GM23338 (cell line): ENCODE results near the gene AREL1. TPM values are rescaled to one million over a fixed set of nuclear protein-coding genes. Genes with fewer than 3 reads are reported as not detected.

ENCODE experiments used
- ATAC-seq: fragments of 200-7000 bp; cut with Tn5 transposase; 3 replicates; pipeline ENCODE4 v1.9.1; 2020
- DNase-seq: peaks from one replicate; pipeline ENCODE4 v3.0.0-alpha.2; 2015; ENCODE audit warnings: low spot score
- H2AFZ ChIP-seq: fragments of 200-600 bp; sonication (generic); 2 replicates; pipeline ENCODE4 v1.8.0; 2016; ENCODE audit warnings: antibody characterized with exemption, mild to moderate bottlenecking, moderate library complexity
- H3F3A ChIP-seq: fragments of 200-600 bp; sonication (generic); replicated peaks from 2 replicates; pipeline ENCODE4 v1.8.0; 2017; ENCODE audit warnings: antibody characterized with exemption, mixed run types, low read depth
- H3K27ac ChIP-seq: fragments of 200-600 bp; sonication (generic); 2 replicates; pipeline ENCODE4 v1.6.1; 2016; ENCODE audit warnings: low read depth
- H3K27me3 ChIP-seq: fragments of 200-600 bp; sonication (generic); 2 replicates; pipeline ENCODE4 v1.8.0; 2016; ENCODE audit warnings: mild to moderate bottlenecking, mixed run types, moderate library complexity; ENCODE audit not compliant: insufficient read depth
- H3K36me3 ChIP-seq: fragments of 200-600 bp; sonication (generic); 2 replicates; pipeline ENCODE4 v1.8.0; 2016; ENCODE audit warnings: mild to moderate bottlenecking; ENCODE audit not compliant: insufficient read depth
- H3K4me1 ChIP-seq: fragments of 200-600 bp; sonication (generic); 2 replicates; pipeline ENCODE4 v1.8.0; 2016; ENCODE audit warnings: mild to moderate bottlenecking, moderate library complexity; ENCODE audit not compliant: insufficient read depth
- H3K4me2 ChIP-seq: fragments of 200-600 bp; sonication (generic); 2 replicates; pipeline ENCODE4 v1.7.1; 2017; ENCODE audit warnings: mixed run types
- H3K4me3 ChIP-seq: fragments of 200-600 bp; sonication (generic); 2 replicates; pipeline ENCODE4 v1.6.1; 2016; ENCODE audit warnings: mixed run types
- H3K79me2 ChIP-seq: fragments of 200-600 bp; sonication (generic); replicated peaks from 2 replicates; pipeline ENCODE4 v1.8.0; 2017; ENCODE audit warnings: mild to moderate bottlenecking; ENCODE audit not compliant: insufficient read depth
- H3K9me2 ChIP-seq: fragments of 200-600 bp; sonication (generic); 2 replicates; pipeline ENCODE4 v1.8.0; 2017; ENCODE audit not compliant: insufficient read depth
- H4K20me1 ChIP-seq: fragments of 200-600 bp; sonication (generic); replicated peaks from 2 replicates; pipeline ENCODE4 v1.8.0; 2017; ENCODE audit warnings: mild to moderate bottlenecking; ENCODE audit not compliant: insufficient read depth
- H3K27ac Mint-ChIP-seq: 2 replicates; pipeline ENCODE4 v1.8.0; 2020; ENCODE audit warnings: inconsistent platforms, mild to moderate bottlenecking, moderate library complexity, mixed read lengths
- H3K27me3 Mint-ChIP-seq: 3 replicates; pipeline ENCODE4 v1.8.0; 2022; ENCODE audit warnings: low read depth, mild to moderate bottlenecking, moderate library complexity, mixed read lengths, inconsistent platforms; ENCODE audit not compliant: insufficient read depth, poor library complexity
- H3K36me3 Mint-ChIP-seq: 3 replicates; pipeline ENCODE4 v1.8.0; 2021; ENCODE audit warnings: low read depth, mild to moderate bottlenecking, inconsistent platforms, moderate library complexity, mixed read lengths
- H3K4me1 Mint-ChIP-seq: 3 replicates; pipeline ENCODE4 v1.8.0; 2020; ENCODE audit warnings: mild to moderate bottlenecking, inconsistent platforms, mixed read lengths
- H3K4me3 Mint-ChIP-seq: 3 replicates; pipeline ENCODE4 v1.8.0; 2021; ENCODE audit warnings: moderate library complexity, mild to moderate bottlenecking, inconsistent platforms, mixed read lengths
- H3K9me3 Mint-ChIP-seq: 3 replicates; pipeline ENCODE4 v1.8.0; 2020; ENCODE audit warnings: moderate library complexity, mild to moderate bottlenecking, inconsistent platforms, mixed read lengths
- CREB1 ChIP-seq: fragments of 250-450 bp; sonication (Bioruptor Pico); IDR thresholded peaks from 2 replicates; pipeline ENCODE4 v1.5.0; 2020; ENCODE audit warnings: low read depth, mild to moderate bottlenecking, moderate library complexity
- ETS1 ChIP-seq: IDR thresholded peaks from 2 replicates; pipeline ENCODE4 v1.6.1; 2016; ENCODE audit warnings: antibody characterized with exemption
- EZH2phosphoT487 ChIP-seq: fragments of 200-600 bp; sonication (generic); IDR thresholded peaks from one replicate; pipeline ENCODE4 v1.8.1; 2018; ENCODE audit warnings: antibody characterized with exemption; ENCODE audit not compliant: unreplicated experiment
- JUNB ChIP-seq: IDR thresholded peaks from one replicate; pipeline ENCODE4 v1.6.1; 2016; ENCODE audit warnings: antibody characterized with exemption; ENCODE audit not compliant: unreplicated experiment
- NANOG ChIP-seq: IDR thresholded peaks from 2 replicates; pipeline ENCODE4 v1.6.1; 2016; ENCODE audit warnings: antibody characterized with exemption, borderline replicate concordance
- POLR2AphosphoS5 ChIP-seq: IDR thresholded peaks from 2 replicates; pipeline ENCODE4 v1.6.1; 2016; ENCODE audit warnings: antibody characterized with exemption, low read depth
- REST ChIP-seq: IDR thresholded peaks from one replicate; pipeline ENCODE4 v1.6.1; 2018; ENCODE audit warnings: antibody characterized with exemption; ENCODE audit not compliant: unreplicated experiment
- STAT1 ChIP-seq: IDR thresholded peaks from one replicate; pipeline ENCODE4 v1.6.1; 2016; ENCODE audit warnings: antibody characterized with exemption; ENCODE audit not compliant: unreplicated experiment
- ZNF114 ChIP-seq: fragments of 250-450 bp; sonication (Bioruptor Pico); IDR thresholded peaks from 2 replicates; pipeline ENCODE4 v1.5.0; 2020; ENCODE audit warnings: mild to moderate bottlenecking, moderate library complexity
- ZNF331 ChIP-seq: fragments of 250-450 bp; sonication (Bioruptor Pico); IDR thresholded peaks from 2 replicates; pipeline ENCODE4 v1.5.0; 2020; ENCODE audit warnings: low read depth, mild to moderate bottlenecking, moderate library complexity
- polyA plus RNA-seq: library from polyadenylated mRNA; unstranded; fragments of >200 nt; fragmentation: Nextera tagmentation; extraction: Ambion mirVana; gene quantifications from 2 replicates; pipeline ENCODE4 v1.2.1, GENCODE V29; 2016
- total RNA-seq: library from RNA; depleted of rRNA; stranded (reverse); fragments of >200 nt; shearing (Covaris generic); gene quantifications from 2 replicates; pipeline ENCODE4 v1.2.3, GENCODE V29; 2014
- TF ChIP-seq, protein P1 (sequence below): fragments of 250-450 bp; sonication (Bioruptor Pico); IDR thresholded peaks from 2 replicates; pipeline ENCODE4 v1.5.0; 2020; ENCODE audit warnings: mild to moderate bottlenecking, moderate library complexity

The AREL1 gene
- total and polyA plus RNA-seq, 2 experiments from 2014 or later, result 7.5 to 23.6 TPM

GRCh38 chr14:74622257-74622656, 90.6 kb downstream of the AREL1 start (continued):
- TF ChIP-seq REST, result no peak

DNA sequence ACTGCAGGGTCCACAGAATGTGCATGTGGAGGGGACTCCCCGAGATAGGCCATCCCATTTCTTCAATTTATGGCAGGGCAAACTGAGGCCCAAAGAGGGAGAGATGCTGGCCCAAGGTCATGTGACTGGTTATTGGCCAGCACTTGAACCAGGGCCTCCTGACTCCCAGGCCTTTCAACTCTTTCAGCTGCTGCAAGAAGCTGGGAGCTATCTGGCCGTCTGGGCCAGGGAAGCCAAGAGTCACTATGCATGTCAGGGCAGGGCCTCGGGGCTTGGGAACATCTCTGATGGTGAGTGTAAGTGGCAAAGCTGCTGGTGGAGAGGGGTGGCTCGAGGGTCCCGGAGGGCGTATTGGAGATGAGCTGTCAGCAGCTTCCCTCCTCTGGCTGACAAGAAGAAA, 91.3 kb downstream of the AREL1 start:
- no peaks in the 10 kb centered on the region for H3F3A ChIP-seq
- H3K36me3 ChIP-seq, result no peaks in the 10 kb centered on the region
- H3K4me3 ChIP-seq, result no peak overlapping the region
- Mint-ChIP-seq H3K4me3 (no peak overlapping the region), H3K4me1 (peaks cover 25% of the 10 kb centered on the region), H3K36me3 (no peaks in the 10 kb centered on the region), H3K9me3 (no peaks in the 10 kb centered on the region), H3K27me3 (peaks cover 10% of the 10 kb centered on the region), H3K27ac (no peak overlapping the region)
- peaks cover 9% of the 10 kb centered on the region; the same call in 1 of the 2 replicates for H3K4me1 ChIP-seq
- H2AFZ ChIP-seq, result peak overlapping the region; percentile 38; the same call in 1 of the 2 replicates
- H3K79me2 ChIP-seq, result no peaks in the 10 kb centered on the region
- no peak for ATAC-seq
- no peaks in the 10 kb centered on the region for H3K9me2 ChIP-seq
- H3K27me3 ChIP-seq, result no peaks in the 10 kb centered on the region
- no peak overlapping the region for H3K4me2 ChIP-seq
- no peak overlapping the region for H3K27ac ChIP-seq
- H4K20me1 ChIP-seq, result no peaks in the 10 kb centered on the region
- DNase-seq, result no peak
- TF ChIP-seq CREB1 (CRISPR knock-in tag), result no peak
- TF ChIP-seq REST, result no peak
- no peak for TF ChIP-seq POLR2AphosphoS5
- no peak for TF ChIP-seq ZNF331 (CRISPR knock-in tag)
- no peak for TF ChIP-seq ZNF114 (CRISPR knock-in tag)
- TF ChIP-seq EZH2phosphoT487, result no peak
- TF ChIP-seq NANOG, result no peak
- no peak for TF ChIP-seq ETS1
- no peak for TF ChIP-seq STAT1
- no peak for TF ChIP-seq JUNB
- TF ChIP-seq, protein P1, sequence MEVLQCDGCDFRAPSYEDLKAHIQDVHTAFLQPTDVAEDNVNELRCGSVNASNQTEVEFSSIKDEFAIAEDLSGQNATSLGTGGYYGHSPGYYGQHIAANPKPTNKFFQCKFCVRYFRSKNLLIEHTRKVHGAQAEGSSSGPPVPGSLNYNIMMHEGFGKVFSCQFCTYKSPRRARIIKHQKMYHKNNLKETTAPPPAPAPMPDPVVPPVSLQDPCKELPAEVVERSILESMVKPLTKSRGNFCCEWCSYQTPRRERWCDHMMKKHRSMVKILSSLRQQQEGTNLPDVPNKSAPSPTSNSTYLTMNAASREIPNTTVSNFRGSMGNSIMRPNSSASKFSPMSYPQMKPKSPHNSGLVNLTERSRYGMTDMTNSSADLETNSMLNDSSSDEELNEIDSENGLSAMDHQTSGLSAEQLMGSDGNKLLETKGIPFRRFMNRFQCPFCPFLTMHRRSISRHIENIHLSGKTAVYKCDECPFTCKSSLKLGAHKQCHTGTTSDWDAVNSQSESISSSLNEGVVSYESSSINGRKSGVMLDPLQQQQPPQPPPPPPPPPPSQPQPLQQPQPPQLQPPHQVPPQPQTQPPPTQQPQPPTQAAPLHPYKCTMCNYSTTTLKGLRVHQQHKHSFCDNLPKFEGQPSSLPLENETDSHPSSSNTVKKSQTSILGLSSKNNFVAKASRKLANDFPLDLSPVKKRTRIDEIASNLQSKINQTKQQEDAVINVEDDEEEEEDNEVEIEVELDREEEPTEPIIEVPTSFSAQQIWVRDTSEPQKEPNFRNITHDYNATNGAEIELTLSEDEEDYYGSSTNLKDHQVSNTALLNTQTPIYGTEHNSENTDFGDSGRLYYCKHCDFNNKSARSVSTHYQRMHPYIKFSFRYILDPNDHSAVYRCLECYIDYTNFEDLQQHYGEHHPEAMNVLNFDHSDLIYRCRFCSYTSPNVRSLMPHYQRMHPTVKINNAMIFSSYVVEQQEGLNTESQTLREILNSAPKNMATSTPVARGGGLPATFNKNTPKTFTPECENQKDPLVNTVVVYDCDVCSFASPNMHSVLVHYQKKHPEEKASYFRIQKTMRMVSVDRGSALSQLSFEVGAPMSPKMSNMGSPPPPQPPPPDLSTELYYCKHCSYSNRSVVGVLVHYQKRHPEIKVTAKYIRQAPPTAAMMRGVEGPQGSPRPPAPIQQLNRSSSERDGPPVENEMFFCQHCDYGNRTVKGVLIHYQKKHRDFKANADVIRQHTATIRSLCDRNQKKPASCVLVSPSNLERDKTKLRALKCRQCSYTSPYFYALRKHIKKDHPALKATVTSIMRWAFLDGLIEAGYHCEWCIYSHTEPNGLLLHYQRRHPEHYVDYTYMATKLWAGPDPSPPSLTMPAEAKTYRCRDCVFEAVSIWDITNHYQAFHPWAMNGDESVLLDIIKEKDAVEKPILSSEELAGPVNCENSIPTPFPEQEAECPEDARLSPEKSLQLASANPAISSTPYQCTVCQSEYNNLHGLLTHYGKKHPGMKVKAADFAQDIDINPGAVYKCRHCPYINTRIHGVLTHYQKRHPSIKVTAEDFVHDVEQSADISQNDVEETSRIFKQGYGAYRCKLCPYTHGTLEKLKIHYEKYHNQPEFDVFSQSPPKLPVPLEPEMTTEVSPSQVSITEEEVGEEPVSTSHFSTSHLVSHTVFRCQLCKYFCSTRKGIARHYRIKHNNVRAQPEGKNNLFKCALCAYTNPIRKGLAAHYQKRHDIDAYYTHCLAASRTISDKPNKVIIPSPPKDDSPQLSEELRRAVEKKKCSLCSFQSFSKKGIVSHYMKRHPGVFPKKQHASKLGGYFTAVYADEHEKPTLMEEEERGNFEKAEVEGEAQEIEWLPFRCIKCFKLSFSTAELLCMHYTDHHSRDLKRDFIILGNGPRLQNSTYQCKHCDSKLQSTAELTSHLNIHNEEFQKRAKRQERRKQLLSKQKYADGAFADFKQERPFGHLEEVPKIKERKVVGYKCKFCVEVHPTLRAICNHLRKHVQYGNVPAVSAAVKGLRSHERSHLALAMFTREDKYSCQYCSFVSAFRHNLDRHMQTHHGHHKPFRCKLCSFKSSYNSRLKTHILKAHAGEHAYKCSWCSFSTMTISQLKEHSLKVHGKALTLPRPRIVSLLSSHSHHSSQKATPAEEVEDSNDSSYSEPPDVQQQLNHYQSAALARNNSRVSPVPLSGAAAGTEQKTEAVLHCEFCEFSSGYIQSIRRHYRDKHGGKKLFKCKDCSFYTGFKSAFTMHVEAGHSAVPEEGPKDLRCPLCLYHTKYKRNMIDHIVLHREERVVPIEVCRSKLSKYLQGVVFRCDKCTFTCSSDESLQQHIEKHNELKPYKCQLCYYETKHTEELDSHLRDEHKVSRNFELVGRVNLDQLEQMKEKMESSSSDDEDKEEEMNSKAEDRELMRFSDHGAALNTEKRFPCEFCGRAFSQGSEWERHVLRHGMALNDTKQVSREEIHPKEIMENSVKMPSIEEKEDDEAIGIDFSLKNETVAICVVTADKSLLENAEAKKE (CRISPR knock-in tag), result no peak
